Measurements from ENCODE around the gene TAF8. TPM values are rescaled to one million over a fixed set of nuclear protein-coding genes. Genes with fewer than 3 reads are reported as not detected.

Gene TAF8
- total RNA-seq, 4 donors from 2014 or later, result 19.2 to 28.5 (median 26.4) TPM

DNA sequence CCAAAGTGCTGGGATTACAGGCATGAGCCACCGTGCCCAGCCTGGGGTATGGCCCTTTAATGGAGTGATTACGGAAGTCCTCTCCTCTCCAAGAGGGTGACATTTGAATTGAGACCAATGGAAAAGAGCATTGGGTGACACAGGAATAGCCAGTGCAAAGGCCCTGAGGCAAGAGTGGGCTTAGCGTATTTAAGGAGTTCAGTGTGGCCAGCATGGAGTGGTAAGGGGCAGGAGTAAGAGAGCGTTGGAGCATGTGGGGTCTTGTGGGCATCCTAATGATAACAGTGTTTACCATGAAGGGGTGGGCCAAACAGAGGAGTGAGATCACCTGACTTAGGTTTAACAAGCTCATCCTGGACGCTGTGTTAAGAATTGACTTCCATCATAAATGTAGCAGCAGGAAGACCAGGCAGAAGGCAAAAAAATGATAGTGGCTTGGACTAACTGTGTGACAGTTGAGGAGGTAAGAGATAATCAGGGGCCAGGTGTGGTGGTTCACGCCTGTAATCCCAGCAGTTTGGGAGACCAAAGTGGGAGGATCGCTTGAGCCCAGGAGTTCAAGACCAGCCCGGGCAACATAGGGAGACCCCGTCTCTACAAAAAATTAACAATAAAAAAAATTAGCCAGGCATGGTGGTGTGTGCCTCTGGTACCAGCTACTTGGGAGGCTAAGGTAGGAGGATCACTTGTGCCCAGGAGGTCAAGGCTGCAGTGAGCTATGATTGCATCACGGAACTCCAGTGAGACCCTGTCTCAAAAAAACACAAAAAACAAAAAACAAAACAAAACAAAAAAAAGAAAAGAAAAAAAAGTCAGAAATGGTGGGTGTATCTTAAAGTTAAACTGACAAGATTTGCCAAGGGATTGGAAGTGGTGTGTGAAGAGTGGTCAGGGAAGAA, 40.7 kb downstream of the TAF8 start:
- no peak overlapping the region for H3K4me3 ChIP-seq
- H3K4me1 ChIP-seq, result peaks cover 4% of the 10 kb centered on the region
- H3K36me3 ChIP-seq, result peaks cover 4% of the 10 kb centered on the region
- H3K27me3 ChIP-seq, result no peaks in the 10 kb centered on the region
- H3K9me3 ChIP-seq, result no peaks in the 10 kb centered on the region
- WGBS, result 91% methylated on average over 10 of the region's 10 CpGs
- DNase-seq (ENCODE audit: low spot score in 2 of 2), result no peak
- no peak overlapping the region for H3K27ac ChIP-seq
- TF ChIP-seq POLR2A (IDR thresholded peaks at IDR 0.05), result no peak
- no peak for TF ChIP-seq EP300 (IDR thresholded peaks at IDR 0.05)
- no peak for TF ChIP-seq POLR2AphosphoS5 (IDR thresholded peaks at IDR 0.05)
- TF ChIP-seq, protein P1, sequence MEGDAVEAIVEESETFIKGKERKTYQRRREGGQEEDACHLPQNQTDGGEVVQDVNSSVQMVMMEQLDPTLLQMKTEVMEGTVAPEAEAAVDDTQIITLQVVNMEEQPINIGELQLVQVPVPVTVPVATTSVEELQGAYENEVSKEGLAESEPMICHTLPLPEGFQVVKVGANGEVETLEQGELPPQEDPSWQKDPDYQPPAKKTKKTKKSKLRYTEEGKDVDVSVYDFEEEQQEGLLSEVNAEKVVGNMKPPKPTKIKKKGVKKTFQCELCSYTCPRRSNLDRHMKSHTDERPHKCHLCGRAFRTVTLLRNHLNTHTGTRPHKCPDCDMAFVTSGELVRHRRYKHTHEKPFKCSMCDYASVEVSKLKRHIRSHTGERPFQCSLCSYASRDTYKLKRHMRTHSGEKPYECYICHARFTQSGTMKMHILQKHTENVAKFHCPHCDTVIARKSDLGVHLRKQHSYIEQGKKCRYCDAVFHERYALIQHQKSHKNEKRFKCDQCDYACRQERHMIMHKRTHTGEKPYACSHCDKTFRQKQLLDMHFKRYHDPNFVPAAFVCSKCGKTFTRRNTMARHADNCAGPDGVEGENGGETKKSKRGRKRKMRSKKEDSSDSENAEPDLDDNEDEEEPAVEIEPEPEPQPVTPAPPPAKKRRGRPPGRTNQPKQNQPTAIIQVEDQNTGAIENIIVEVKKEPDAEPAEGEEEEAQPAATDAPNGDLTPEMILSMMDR (IDR thresholded peaks at IDR 0.05), result no peak

DNA sequence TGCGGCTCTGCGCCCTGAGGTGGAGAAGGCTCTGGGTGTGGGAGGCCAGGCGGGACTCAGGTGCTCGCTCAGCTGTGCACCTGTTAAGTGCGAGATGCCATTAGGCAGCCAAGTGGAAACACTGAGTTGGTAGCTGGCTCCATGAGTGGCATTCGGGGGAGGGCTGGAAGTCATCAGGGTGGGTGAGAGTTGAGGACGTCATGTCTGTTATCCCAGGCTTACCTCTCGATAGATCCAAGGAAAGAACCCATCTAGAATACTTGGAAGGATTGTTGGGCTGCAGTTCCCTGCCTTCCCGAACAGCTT, 41.3 kb downstream of the TAF8 start:
- peaks cover 2% of the 10 kb centered on the region for H3K36me3 ChIP-seq
- H3K4me1 ChIP-seq, result peaks cover 4% of the 10 kb centered on the region
- H3K4me3 ChIP-seq, result no peak overlapping the region
- no peak overlapping the region for H3K27ac ChIP-seq
- DNase-seq (ENCODE audit: low spot score in 2 of 2), result no peak
- H3K9me3 ChIP-seq, result no peaks in the 10 kb centered on the region
- no peaks in the 10 kb centered on the region for H3K27me3 ChIP-seq
- TF ChIP-seq EP300 (IDR thresholded peaks at IDR 0.05), result no peak
- no peak for TF ChIP-seq POLR2AphosphoS5 (IDR thresholded peaks at IDR 0.05)
- TF ChIP-seq POLR2A (IDR thresholded peaks at IDR 0.05), result no peak
- TF ChIP-seq, protein P1 (IDR thresholded peaks at IDR 0.05), result no peak
- WGBS, result 62% methylated on average over 9 of the region's 9 CpGs

DNA sequence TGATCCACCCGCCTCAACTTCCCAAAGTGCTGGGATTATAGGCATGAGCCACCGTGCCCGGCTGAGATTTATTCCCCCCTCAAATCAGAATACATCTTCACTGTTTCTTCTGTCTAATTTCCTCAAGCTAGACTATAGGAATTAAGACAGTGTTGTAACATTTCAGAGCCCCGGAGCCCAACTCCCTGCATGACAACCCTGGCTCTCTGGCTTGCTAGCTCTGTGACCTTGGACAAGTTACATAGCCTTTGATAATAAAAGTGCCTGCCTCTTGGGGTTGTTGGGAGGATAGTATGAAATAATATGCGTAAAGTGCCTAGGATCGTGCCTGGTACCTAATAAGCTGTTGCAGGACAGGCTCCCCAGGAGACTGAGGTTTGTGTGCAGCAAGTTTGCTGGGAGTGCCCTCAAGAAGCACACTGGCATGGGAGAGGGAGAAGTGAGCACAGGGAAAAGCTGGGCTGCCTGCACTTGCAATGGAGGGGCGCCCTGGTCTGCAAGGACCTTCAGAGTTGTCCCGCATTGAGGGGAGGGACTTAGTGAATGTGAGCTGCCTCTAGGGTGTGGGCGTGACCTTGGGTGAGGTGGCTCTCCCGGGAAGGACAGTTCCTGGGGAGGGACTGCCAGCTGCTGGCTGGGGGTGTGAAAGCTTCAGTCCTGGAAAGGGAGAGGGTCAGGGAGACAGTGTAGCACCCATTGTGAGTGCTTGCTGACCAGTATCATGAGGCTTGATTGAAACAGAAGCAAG, 43.4 kb downstream of the TAF8 start:
- no peak for DNase-seq (ENCODE audit: low spot score in 2 of 2)
- TF ChIP-seq, protein P1 (IDR thresholded peaks at IDR 0.05), result no peak
- TF ChIP-seq EP300 (IDR thresholded peaks at IDR 0.05) (no peak), POLR2AphosphoS5 (IDR thresholded peaks at IDR 0.05) (no peak), POLR2A (IDR thresholded peaks at IDR 0.05) (no peak)
- no peak overlapping the region for H3K27ac ChIP-seq
- WGBS, result 62% methylated on average over 10 of the region's 10 CpGs
- H3K36me3 ChIP-seq, result no peaks in the 10 kb centered on the region
- H3K9me3 ChIP-seq, result no peaks in the 10 kb centered on the region
- H3K4me1 ChIP-seq, result peaks cover 10% of the 10 kb centered on the region
- no peaks in the 10 kb centered on the region for H3K27me3 ChIP-seq
- H3K4me3 ChIP-seq, result no peak overlapping the region

DNA sequence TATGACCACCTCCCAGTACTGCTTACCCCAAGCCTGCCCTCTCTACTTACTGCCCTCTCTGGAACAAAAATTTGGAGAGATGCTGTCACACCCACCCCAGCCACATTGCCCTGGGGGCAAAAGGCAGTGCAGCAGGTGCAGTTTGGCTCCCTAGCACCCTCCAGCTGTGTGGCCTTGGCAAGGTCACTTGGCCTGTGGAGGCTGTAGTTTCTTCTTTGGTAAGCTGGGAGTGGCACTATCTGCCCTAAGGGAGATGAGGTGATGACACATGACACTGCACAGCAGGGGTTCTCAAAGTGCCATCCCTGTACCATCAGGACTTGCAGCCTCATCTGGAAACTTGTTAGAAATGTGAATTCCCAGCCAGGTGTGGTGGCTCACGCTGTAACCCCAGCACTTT, 44.8 kb downstream of the TAF8 start:
- Histone ChIP-seq H3K9me3 (no peaks in the 10 kb centered on the region), H3K36me3 (no peaks in the 10 kb centered on the region), H3K27me3 (no peaks in the 10 kb centered on the region), H3K27ac (no peak overlapping the region), H3K4me3 (no peak overlapping the region), H3K4me1 (peaks cover 24% of the 10 kb centered on the region)
- TF ChIP-seq POLR2AphosphoS5 (IDR thresholded peaks at IDR 0.05) (no peak), POLR2A (IDR thresholded peaks at IDR 0.05) (no peak), EP300 (IDR thresholded peaks at IDR 0.05) (no peak)
- TF ChIP-seq, protein P1 (IDR thresholded peaks at IDR 0.05), result no peak
- 70% methylated on average over 1 of the region's 1 CpG for WGBS
- no peak for DNase-seq (ENCODE audit: low spot score in 2 of 2)

All from suprapubic skin (tissue), 4 donors.